HG02840 (cell line): ENCODE results near the gene AGO4.
"Not testable (repeated sequence)": the region's sequence is repeated elsewhere in the genome, so short reads cannot be mapped to it uniquely, and the experiment has no call there.

Experiments used
- ATAC-seq: cut with Tn5 transposase; IDR thresholded peaks from one replicate; pipeline ENCODE4 v1.9.1; 2021; ENCODE audit warnings: mild to moderate bottlenecking, moderate library complexity, moderate number of reproducible peaks; ENCODE audit not compliant: unreplicated experiment, low FRiP score

AGO4 gene

GRCh38 chr1:35857830-35858229, 50.0 kb downstream of the AGO4 start:
- no peak for ATAC-seq

GRCh38 chr1:35860696-35861095, 52.9 kb downstream of the AGO4 start:
- ATAC-seq, result no peak

- ATAC-seq, result no peak
Observed at GRCh38 chr1:35863136-35863535, 55.3 kb downstream of the AGO4 start.

GRCh38 chr1:35863881-35864625, 56.2 kb downstream of the AGO4 start:
- no peak for ATAC-seq

- ATAC-seq, result no peak
Observed at GRCh38 chr1:35864813-35865212, 57.0 kb downstream of the AGO4 start.

- ATAC-seq, result no peak
Observed at GRCh38 chr1:35866991-35867390, 59.2 kb downstream of the AGO4 start.

GRCh38 chr1:35869245-35869950, 61.6 kb downstream of the AGO4 start:
- not testable (repeated sequence) for ATAC-seq

GRCh38 chr1:35870651-35871309, 63.0 kb downstream of the AGO4 start:
- no peak for ATAC-seq

GRCh38 chr1:35873243-35873750, 65.5 kb downstream of the AGO4 start:
- no peak for ATAC-seq

GRCh38 chr1:35874115-35874514, 66.3 kb downstream of the AGO4 start:
- not testable (repeated sequence) for ATAC-seq

GRCh38 chr1:35876988-35877387, 69.2 kb downstream of the AGO4 start:
- no peak for ATAC-seq

- no peak for ATAC-seq
Observed at GRCh38 chr1:35881850-35882273, 74.0 kb downstream of the AGO4 start.

GRCh38 chr1:35882586-35882944, 74.7 kb downstream of the AGO4 start:
- ATAC-seq, result no peak

- ATAC-seq, result peak; percentile 81
Observed at GRCh38 chr1:35882945-35883634, 75.3 kb downstream of the AGO4 start, which contains the start of gene AGO1. AGO1 (plus strand) TSS chr1:35883209; CDS start chr1:35883422, 213 bp downstream.

GRCh38 chr1:35883635-35884101, 75.9 kb downstream of the AGO4 start:
- peak; percentile 12 for ATAC-seq

GRCh38 chr1:35884934-35885333, 77.1 kb downstream of the AGO4 start:
- no peak for ATAC-seq

GRCh38 chr1:35885961-35886558, 78.2 kb downstream of the AGO4 start:
- no peak for ATAC-seq

GRCh38 chr1:35886577-35887431, 79.0 kb downstream of the AGO4 start:
- no peak for ATAC-seq

- ATAC-seq, result no peak
Observed at GRCh38 chr1:35887508-35887907, 79.7 kb downstream of the AGO4 start.
